ENCODE data around the gene DESI2.
A peak's percentile ranks its signal among the peaks of the same experiment; 100 is the strongest.

The DESI2 gene

GRCh38 chr1:244757091-244757939 is 104.4 kb downstream of the DESI2 start:
- DNase-seq, result peak; percentile 85
